Neural cell (in vitro differentiated cells): Measurements from ENCODE around the gene ANAPC1. TPM values are rescaled to one million over a fixed set of nuclear protein-coding genes. Genes with fewer than 3 reads are reported as not detected.

ENCODE experiments used
- H2AFZ ChIP-seq: fragments of 200-600, 300-800 bp; sonication (generic), shearing (Covaris generic); 2 replicates; pipeline ENCODE4 v1.6.0; 2014; ENCODE audit warnings: low read depth, mild to moderate bottlenecking, antibody characterized with exemption, low read length, moderate library complexity
- H3F3A ChIP-seq: fragments of 200-600 bp; shearing (Covaris generic); 2 replicates; pipeline ENCODE4 v1.6.1; 2016; ENCODE audit warnings: mild to moderate bottlenecking, moderate library complexity, mixed read lengths, antibody characterized with exemption, low read length; ENCODE audit not compliant: insufficient read depth, poor library complexity, severe bottlenecking
- H3K27ac ChIP-seq: fragments of 200-600, 300-800 bp; sonication (generic), shearing (Covaris generic); 2 replicates; pipeline ENCODE4 v1.5.1; 2014; ENCODE audit warnings: mild to moderate bottlenecking, low read length, moderate library complexity
- H3K27me3 ChIP-seq: fragments of 300-800, 200-600 bp; sonication (generic), shearing (Covaris generic); 2 replicates; pipeline ENCODE4 v1.6.0; 2014; ENCODE audit warnings: mild to moderate bottlenecking, low read depth, low read length, moderate library complexity; ENCODE audit not compliant: insufficient read depth
- H3K36me3 ChIP-seq: fragments of 300-800, 200-600 bp; sonication (generic), shearing (Covaris generic); 2 replicates; pipeline ENCODE4 v1.5.1; 2014; ENCODE audit warnings: mild to moderate bottlenecking, antibody characterized with exemption, low read length, moderate library complexity; ENCODE audit not compliant: insufficient read depth
- H3K4me2 ChIP-seq: fragments of 300-800, 200-600 bp; sonication (generic), shearing (Covaris generic); 2 replicates; pipeline ENCODE4 v1.6.0; 2014; ENCODE audit warnings: mild to moderate bottlenecking, low read length
- H3K4me3 ChIP-seq: fragments of 300-800, 200-600 bp; sonication (generic), shearing (Covaris generic); 2 replicates; pipeline ENCODE4 v1.5.1; 2014; ENCODE audit warnings: mild to moderate bottlenecking, low read length, moderate library complexity
- H3K79me2 ChIP-seq: fragments of 200-600 bp; shearing (Covaris generic); replicated peaks from 2 replicates; pipeline ENCODE4 v1.6.0; 2014; ENCODE audit warnings: mild to moderate bottlenecking, low read length, moderate library complexity; ENCODE audit not compliant: insufficient read depth
- H3K9ac ChIP-seq: fragments of 300-800, 200-600 bp; sonication (generic), shearing (Covaris generic); 2 replicates; pipeline ENCODE4 v1.6.1; 2016; ENCODE audit warnings: mild to moderate bottlenecking, low read length, mixed read lengths
- H3K9me2 ChIP-seq: fragments of 200-600 bp; shearing (Covaris generic); 2 replicates; pipeline ENCODE4 v1.6.1; 2016; ENCODE audit warnings: mild to moderate bottlenecking, low read length, mixed read lengths; ENCODE audit not compliant: insufficient read depth
- H3K9me3 ChIP-seq: fragments of 200-600, 300-800 bp; sonication (generic), shearing (Covaris generic); 2 replicates; pipeline ENCODE4 v1.6.1; 2016; ENCODE audit warnings: mild to moderate bottlenecking, mixed run types, low read length, moderate library complexity, mixed read lengths
- H4K20me1 ChIP-seq: fragments of 200-600 bp; shearing (Covaris generic); 2 replicates; pipeline ENCODE4 v1.6.1; 2016; ENCODE audit warnings: mild to moderate bottlenecking, mixed run types; ENCODE audit not compliant: insufficient read depth
- CTCF ChIP-seq: fragments of 450-650 bp; IDR thresholded peaks from 2 replicates; pipeline ENCODE4 v1.5.1; 2014; ENCODE audit warnings: antibody characterized with exemption, mild to moderate bottlenecking, moderate library complexity; ENCODE audit not compliant: poor library complexity, severe bottlenecking
- EP300 ChIP-seq: fragments of 450-650 bp; conservative IDR thresholded peaks from 2 replicates; pipeline ENCODE4 v1.6.1; 2014; ENCODE audit warnings: antibody characterized with exemption, mild to moderate bottlenecking, moderate library complexity; ENCODE audit not compliant: poor library complexity, severe bottlenecking
- EZH2 ChIP-seq: fragments of 200-600, 300-800 bp; shearing (Covaris generic), sonication (generic); IDR thresholded peaks from 2 replicates; pipeline ENCODE4 v1.6.1; 2014; ENCODE audit warnings: antibody characterized with exemption, low read length, borderline replicate concordance, mild to moderate bottlenecking; ENCODE audit not compliant: insufficient read depth, poor library complexity, severe bottlenecking
- MXI1 ChIP-seq: fragments of 450-650 bp; conservative IDR thresholded peaks from 2 replicates; pipeline ENCODE4 v1.6.1; 2014; ENCODE audit warnings: antibody characterized with exemption, mild to moderate bottlenecking; ENCODE audit not compliant: poor library complexity, severe bottlenecking
- POLR2AphosphoS5 ChIP-seq: IDR thresholded peaks from 2 replicates; pipeline ENCODE4 v1.6.1; 2012
- RAD21 ChIP-seq: fragments of 450-650 bp; conservative IDR thresholded peaks from 2 replicates; pipeline ENCODE4 v1.6.1; 2014; ENCODE audit warnings: antibody characterized with exemption, mild to moderate bottlenecking, moderate library complexity
- REST ChIP-seq: IDR thresholded peaks from 2 replicates; pipeline ENCODE4 v1.6.1; 2012; ENCODE audit warnings: borderline replicate concordance
- SMC3 ChIP-seq: fragments of 450-650 bp; conservative IDR thresholded peaks from 2 replicates; pipeline ENCODE4 v1.6.1; 2014; ENCODE audit warnings: antibody characterized with exemption, mild to moderate bottlenecking, moderate library complexity; ENCODE audit not compliant: poor library complexity
- TAF1 ChIP-seq: IDR thresholded peaks from 2 replicates; pipeline ENCODE4 v1.6.1; 2012; ENCODE audit warnings: low read depth
- polyA plus RNA-seq: library from polyadenylated mRNA; depleted of rRNA; stranded (reverse); fragments of >200 nt; gene quantifications from 2 replicates; pipeline ENCODE4 v1.2.3, GENCODE V29; 2014

ANAPC1 gene
- polyA plus RNA-seq, 1 donor from 2014 or later, result 13.8 TPM

DNA sequence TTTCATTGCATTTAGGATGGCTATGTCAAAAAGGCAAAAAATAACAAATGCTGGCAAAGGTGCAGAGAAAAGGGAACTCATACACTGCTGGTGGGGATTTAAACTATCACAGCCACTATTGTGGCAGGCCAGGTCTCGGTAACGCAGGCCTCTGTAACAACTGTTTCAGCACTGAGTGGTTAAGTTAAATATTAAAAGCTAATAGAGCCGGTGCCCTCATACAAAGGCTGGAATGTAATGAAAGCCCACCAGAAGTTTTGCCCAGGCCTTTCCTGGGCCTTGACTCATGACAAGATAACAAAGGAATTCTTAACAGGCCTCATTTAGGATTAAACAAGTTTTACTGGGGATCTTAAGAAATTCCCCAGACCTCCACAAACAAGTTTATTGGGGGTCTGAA lies 25.1 kb upstream of the ANAPC1 start:
- no peaks in the 10 kb centered on the region for H3F3A ChIP-seq
- H4K20me1 ChIP-seq, result no peaks in the 10 kb centered on the region
- H3K27me3 ChIP-seq, result no peaks in the 10 kb centered on the region
- no peak overlapping the region for H3K4me3 ChIP-seq
- no peaks in the 10 kb centered on the region for H3K9me2 ChIP-seq
- no peak overlapping the region for H3K9ac ChIP-seq
- no peak overlapping the region for H3K27ac ChIP-seq
- H3K79me2 ChIP-seq, result no peaks in the 10 kb centered on the region
- TF ChIP-seq RAD21, result no peak
- no peak for TF ChIP-seq REST
- no peak for TF ChIP-seq TAF1
- TF ChIP-seq MXI1, result no peak
- TF ChIP-seq EZH2, result no peak
- no peak for TF ChIP-seq CTCF
- no peak for TF ChIP-seq SMC3
- no peak for TF ChIP-seq EP300
- TF ChIP-seq POLR2AphosphoS5, result no peak
- no peak overlapping the region for H3K4me2 ChIP-seq
- H3K9me3 ChIP-seq, result no peaks in the 10 kb centered on the region
- no peak overlapping the region for H2AFZ ChIP-seq
- no peaks in the 10 kb centered on the region for H3K36me3 ChIP-seq

DNA sequence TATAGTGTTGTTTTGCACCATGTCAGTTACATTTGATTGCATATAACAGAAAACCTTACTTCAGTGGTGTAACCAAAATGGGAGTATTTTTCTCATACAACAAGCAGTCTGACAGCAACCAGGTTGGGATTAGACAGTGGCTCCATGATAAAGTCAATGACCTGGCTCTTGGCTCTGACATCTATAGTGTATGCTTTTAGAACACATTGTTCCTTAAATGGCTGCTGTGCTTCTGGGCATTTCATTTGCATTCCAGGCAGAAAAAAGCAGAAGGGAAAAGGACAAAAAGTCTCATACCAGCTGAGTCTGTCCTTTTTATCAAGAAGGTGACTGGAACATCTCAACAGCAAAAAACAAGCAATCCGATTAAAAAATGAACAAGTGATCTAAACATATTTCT lies 24.6 kb upstream of the ANAPC1 start:
- Histone ChIP-seq H3K36me3 (no peaks in the 10 kb centered on the region), H3K9me2 (no peaks in the 10 kb centered on the region), H4K20me1 (no peaks in the 10 kb centered on the region), H3K9me3 (no peaks in the 10 kb centered on the region), H3K9ac (no peak overlapping the region), H3K4me3 (no peak overlapping the region), H3K27ac (no peak overlapping the region), H3K27me3 (no peaks in the 10 kb centered on the region), H3K4me2 (no peak overlapping the region), H3K79me2 (no peaks in the 10 kb centered on the region), H2AFZ (no peak overlapping the region), H3F3A (no peaks in the 10 kb centered on the region)
- TF ChIP-seq POLR2AphosphoS5 (no peak), RAD21 (no peak), REST (no peak), EP300 (no peak), SMC3 (no peak), CTCF (no peak), EZH2 (no peak), TAF1 (no peak), MXI1 (no peak)
